NCI-H1694 (cell line): ENCODE results near the gene KIF26B.

Experiments used
- DNase-seq: peaks from one replicate; lab custom pipeline; 2025; lab: John Stamatoyannopoulos, UW

The KIF26B gene

GRCh38 chr1:245571815-245572294, 417.1 kb downstream of the KIF26B start:
- no peak for DNase-seq

- DNase-seq, result no peak
These were observed 417.9 kb downstream of the KIF26B start for GRCh38 chr1:245572709-245573108.

- DNase-seq, result no peak
These were observed 420.9 kb downstream of the KIF26B start for GRCh38 chr1:245575710-245576109.

GRCh38 chr1:245576323-245576722, 421.5 kb downstream of the KIF26B start:
- no peak for DNase-seq

- DNase-seq, result no peak
These were observed 422.7 kb downstream of the KIF26B start for GRCh38 chr1:245577191-245578157.

GRCh38 chr1:245578308-245578707, 423.5 kb downstream of the KIF26B start:
- no peak for DNase-seq

GRCh38 chr1:245578771-245579170, 424.0 kb downstream of the KIF26B start:
- no peak for DNase-seq

GRCh38 chr1:245579881-245580280, 425.1 kb downstream of the KIF26B start:
- DNase-seq, result no peak

GRCh38 chr1:245580651-245581050, 425.9 kb downstream of the KIF26B start:
- DNase-seq, result no peak

GRCh38 chr1:245582026-245582425, 427.2 kb downstream of the KIF26B start:
- DNase-seq, result no peak

GRCh38 chr1:245583081-245583480, 428.3 kb downstream of the KIF26B start:
- no peak for DNase-seq

- DNase-seq, result peak; percentile 40
These were observed 429.0 kb downstream of the KIF26B start for GRCh38 chr1:245583575-245584330.

- DNase-seq, result no peak
These were observed 430.6 kb downstream of the KIF26B start for GRCh38 chr1:245585252-245585959.

GRCh38 chr1:245587435-245588115, 432.8 kb downstream of the KIF26B start:
- no peak for DNase-seq

GRCh38 chr1:245588116-245588639, 433.4 kb downstream of the KIF26B start:
- DNase-seq, result peak; percentile 20

GRCh38 chr1:245589316-245589715, 434.5 kb downstream of the KIF26B start:
- DNase-seq, result peak; percentile 83

GRCh38 chr1:245589906-245590305, 435.1 kb downstream of the KIF26B start:
- peak; percentile 82 for DNase-seq

GRCh38 chr1:245590726-245591125, 435.9 kb downstream of the KIF26B start:
- DNase-seq, result no peak

- no peak for DNase-seq
These were observed 436.8 kb downstream of the KIF26B start for GRCh38 chr1:245591346-245592188.

GRCh38 chr1:245592189-245592460, 437.3 kb downstream of the KIF26B start:
- no peak for DNase-seq
